ENCODE data around the gene ARID1B.

Gene ARID1B

GRCh38 chr6:157207521-157208076 is 430.4 kb downstream of the ARID1B start:
- DNase-seq (ENCODE audit: low read depth): no peak
- TF ChIP-seq CTCF (conservative IDR thresholded peaks at IDR 0.05; ENCODE audit: low read depth, low read length): no peak
- H3K4me3 ChIP-seq (ENCODE audit: low read depth, low read length): no peak overlapping the region

- no peak for TF ChIP-seq CTCF (conservative IDR thresholded peaks at IDR 0.05; ENCODE audit: low read depth, low read length)
- DNase-seq (ENCODE audit: low read depth): no peak
- no peak overlapping the region for H3K4me3 ChIP-seq (ENCODE audit: low read depth, low read length)
These were observed 432.8 kb downstream of the ARID1B start for GRCh38 chr6:157209865-157210530.

- no peak for DNase-seq (ENCODE audit: low read depth)
These were observed 433.8 kb downstream of the ARID1B start for GRCh38 chr6:157210954-157211353.

DNA sequence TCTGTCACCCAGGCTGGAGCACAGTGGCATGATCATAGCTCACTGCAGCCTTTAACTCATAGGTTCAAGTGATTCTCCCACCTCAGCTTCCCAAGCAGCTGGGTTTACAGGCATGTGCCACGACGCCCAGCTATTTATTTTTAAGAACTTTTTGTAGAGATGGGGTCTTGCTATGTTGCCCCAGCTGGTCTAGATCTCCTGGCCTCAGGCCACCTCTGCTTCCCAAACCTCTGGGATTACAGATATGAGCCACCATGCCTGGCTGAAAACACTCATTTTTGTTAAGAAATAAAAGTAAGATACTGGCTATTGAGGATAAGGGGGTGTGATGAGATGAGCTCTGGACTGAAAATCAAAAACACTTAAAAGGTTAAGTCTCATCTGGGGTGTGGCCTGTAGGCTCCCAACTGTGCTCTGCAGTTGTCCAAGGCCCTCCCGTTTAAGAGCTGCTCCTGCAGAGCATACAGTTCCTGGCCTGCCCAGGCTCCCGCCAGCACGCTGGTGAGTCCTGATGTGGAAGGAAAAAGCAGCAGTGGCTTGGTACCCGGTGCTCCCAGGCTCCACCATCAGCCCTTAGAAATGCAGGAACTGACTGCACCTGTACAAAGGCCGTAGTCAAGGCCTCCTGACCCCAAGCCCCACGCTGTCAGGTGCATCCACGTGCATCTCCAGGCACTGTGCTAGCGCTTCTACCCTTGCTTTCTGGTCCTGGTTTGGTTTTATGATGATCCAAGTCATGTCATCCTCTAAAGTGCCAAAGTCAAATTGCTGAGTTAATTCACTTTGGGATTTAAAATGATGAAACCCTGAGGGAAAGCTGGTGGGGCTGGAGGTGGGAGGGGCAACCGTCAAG is 434.7 kb downstream of the ARID1B start:
- no peak overlapping the region for H3K4me3 ChIP-seq (ENCODE audit: low read depth, low read length)

More at GRCh38 chr6:157210954-157211353, 433.8 kb downstream of the ARID1B start:
- H3K4me3 ChIP-seq (ENCODE audit: low read depth, low read length): no peak overlapping the region
- no peak for TF ChIP-seq CTCF (conservative IDR thresholded peaks at IDR 0.05; ENCODE audit: low read depth, low read length)

GRCh38 chr6:157213426-157213825 is 436.2 kb downstream of the ARID1B start:
- no peak for TF ChIP-seq CTCF (conservative IDR thresholded peaks at IDR 0.05; ENCODE audit: low read depth, low read length)
- no peak overlapping the region for H3K4me3 ChIP-seq (ENCODE audit: low read depth, low read length)
- no peak for DNase-seq (ENCODE audit: low read depth)

More for the DNA sequence above, 434.7 kb downstream of the ARID1B start:
- no peak for DNase-seq (ENCODE audit: low read depth)
- TF ChIP-seq CTCF (conservative IDR thresholded peaks at IDR 0.05; ENCODE audit: low read depth, low read length): no peak

DNA sequence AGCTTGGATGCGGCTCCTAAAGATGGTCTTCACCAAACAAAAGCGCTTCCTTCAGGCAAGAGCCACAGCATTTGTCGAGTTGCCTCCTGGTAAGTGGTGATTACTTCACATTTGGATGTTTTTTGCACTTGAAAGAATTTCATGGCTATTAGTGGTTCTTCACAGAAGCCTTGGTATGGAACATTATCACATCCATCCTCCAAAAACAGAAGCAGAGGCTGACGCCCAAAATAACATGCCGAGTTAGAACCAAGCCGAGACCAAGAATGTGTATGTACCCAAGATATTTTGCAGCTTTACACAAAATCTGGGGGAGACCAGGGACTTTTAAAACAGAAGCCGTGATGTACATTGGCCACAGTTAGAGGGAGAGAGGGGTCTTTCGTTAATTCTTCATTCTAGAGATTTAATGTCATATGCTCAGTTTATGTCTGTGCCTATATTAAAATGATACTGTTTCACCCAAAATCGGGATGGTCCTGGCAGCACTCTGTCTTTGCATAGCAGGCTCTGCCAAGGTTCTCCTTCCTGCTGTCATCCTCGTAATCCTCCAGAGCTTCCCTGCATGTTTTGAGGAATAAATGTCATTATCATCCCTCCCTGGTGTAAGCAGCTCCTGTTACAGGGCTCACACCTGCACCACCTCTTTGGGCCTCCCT is 436.9 kb downstream of the ARID1B start:
- no peak for TF ChIP-seq CTCF (conservative IDR thresholded peaks at IDR 0.05; ENCODE audit: low read depth, low read length)

More for the DNA sequence above, 436.9 kb downstream of the ARID1B start:
- no peak for DNase-seq (ENCODE audit: low read depth)
- no peak overlapping the region for H3K4me3 ChIP-seq (ENCODE audit: low read depth, low read length)

Data from choroid plexus epithelial cell (primary cell).